Smooth muscle cell (in vitro differentiated cells): Measurements from ENCODE around the gene ARHGAP40. TPM values are rescaled to one million over a fixed set of nuclear protein-coding genes. Genes with fewer than 3 reads are reported as not detected.
A peak's percentile ranks its signal among the peaks of the same experiment; 100 is the strongest.

ENCODE experiments used
- DNase-seq: peaks from one replicate; lab custom pipeline; 2025; ENCODE audit not compliant: unreplicated experiment; lab: John Stamatoyannopoulos, UW
- H2AFZ ChIP-seq: fragments of 200-600 bp; sonication (generic); 2 replicates; pipeline ENCODE4 v1.6.0; 2016; ENCODE audit warnings: antibody characterized with exemption, low read depth, mild to moderate bottlenecking
- H3F3A ChIP-seq: fragments of 200-600 bp; sonication (generic); 2 replicates; pipeline ENCODE4 v1.6.0; 2017; ENCODE audit warnings: antibody characterized with exemption, low read depth
- H3K27ac ChIP-seq: fragments of 200-600 bp; sonication (generic); 2 replicates; pipeline ENCODE4 v1.5.1; 2016; ENCODE audit warnings: low read depth, mild to moderate bottlenecking
- H3K27me3 ChIP-seq: fragments of 200-600 bp; sonication (generic); 2 replicates; pipeline ENCODE4 v1.6.1; 2016; ENCODE audit warnings: low read depth, mild to moderate bottlenecking
- H3K36me3 ChIP-seq: fragments of 200-600 bp; sonication (generic); 2 replicates; pipeline ENCODE4 v1.5.1; 2016; ENCODE audit warnings: low read depth
- H3K4me1 ChIP-seq: fragments of 200-600 bp; sonication (generic); 2 replicates; pipeline ENCODE4 v1.5.1; 2016; ENCODE audit warnings: low read depth
- H3K4me2 ChIP-seq: fragments of 200-600 bp; sonication (generic); 2 replicates; pipeline ENCODE4 v1.6.0; 2016; ENCODE audit warnings: mild to moderate bottlenecking
- H3K4me3 ChIP-seq: fragments of 200-600 bp; sonication (generic); 2 replicates; pipeline ENCODE4 v1.5.1; 2016; ENCODE audit warnings: mild to moderate bottlenecking
- H3K79me2 ChIP-seq: fragments of 200-600 bp; sonication (generic); 2 replicates; pipeline ENCODE4 v1.6.0; 2016; ENCODE audit warnings: low read depth, mild to moderate bottlenecking
- H3K9ac ChIP-seq: fragments of 200-600 bp; sonication (generic); 2 replicates; pipeline ENCODE4 v1.6.0; 2016; ENCODE audit warnings: low read depth
- H3K9me3 ChIP-seq: fragments of 200-600 bp; sonication (generic); replicated peaks from 2 replicates; pipeline ENCODE4 v1.5.1; 2016; ENCODE audit warnings: low read depth
- H4K20me1 ChIP-seq: fragments of 200-600 bp; sonication (generic); 2 replicates; pipeline ENCODE4 v1.6.0; 2016; ENCODE audit warnings: low read depth
- CTCF ChIP-seq: fragments of 200-600 bp; sonication (generic); IDR thresholded peaks from 2 replicates; pipeline ENCODE4 v1.5.1; 2017; ENCODE audit warnings: borderline replicate concordance, mild to moderate bottlenecking, antibody characterized with exemption; ENCODE audit not compliant: insufficient read depth, poor library complexity, severe bottlenecking
- WGBS: methylation state at CpG from one replicate; pipeline ENCODE4 v1.1.7; 2016; ENCODE audit warnings: low lambda C conversion rate; 5-methylcytosine and 5-hydroxymethylcytosine counted together
- polyA plus RNA-seq: library from polyadenylated mRNA; unstranded; fragments of >200 nt; fragmentation: Nextera tagmentation; extraction: Ambion mirVana; gene quantifications from 2 replicates; pipeline ENCODE4 v1.2.1, GENCODE V29; 2016
- total RNA-seq: library from RNA; depleted of rRNA; stranded (reverse); fragments of >200 nt; gene quantifications from 2 replicates; pipeline ENCODE4 v1.2.3, GENCODE V29; 2014

Gene ARHGAP40
- total and polyA plus RNA-seq, 2 experiments from 2014 or later, result 0.22 TPM; not detected in 1

GRCh38 chr20:38610521-38610920, 8.9 kb downstream of the ARHGAP40 start:
- Histone ChIP-seq H3F3A (no peaks in the 10 kb centered on the region), H4K20me1 (no peaks in the 10 kb centered on the region), H3K79me2 (no peaks in the 10 kb centered on the region), H3K4me2 (peak overlapping the region; percentile 60), H3K27me3 (no peaks in the 10 kb centered on the region), H2AFZ (no peak overlapping the region), H3K9ac (no peak overlapping the region), H3K4me3 (no peak overlapping the region), H3K27ac (no peak overlapping the region), H3K36me3 (no peaks in the 10 kb centered on the region), H3K9me3 (no peaks in the 10 kb centered on the region), H3K4me1 (no peaks in the 10 kb centered on the region)
- DNase-seq, result no peak
- no peak for TF ChIP-seq CTCF
- WGBS, result 21% methylated on average over 5 of the region's 5 CpGs

GRCh38 chr20:38612751-38613515, 11.3 kb downstream of the ARHGAP40 start:
- Histone ChIP-seq H4K20me1 (no peaks in the 10 kb centered on the region), H3K27ac (no peak overlapping the region), H3K9ac (no peak overlapping the region), H3K36me3 (no peaks in the 10 kb centered on the region), H2AFZ (no peak overlapping the region), H3K4me1 (no peaks in the 10 kb centered on the region), H3F3A (no peaks in the 10 kb centered on the region), H3K79me2 (no peaks in the 10 kb centered on the region), H3K27me3 (no peaks in the 10 kb centered on the region), H3K4me3 (no peak overlapping the region), H3K4me2 (no peak overlapping the region), H3K9me3 (no peaks in the 10 kb centered on the region)
- TF ChIP-seq CTCF, result no peak
- 74% methylated on average over 5 of the region's 5 CpGs for WGBS
- DNase-seq, result no peak

- Histone ChIP-seq H3K27me3 (no peaks in the 10 kb centered on the region), H4K20me1 (no peaks in the 10 kb centered on the region), H3K9me3 (no peaks in the 10 kb centered on the region), H3K27ac (no peak overlapping the region), H3K9ac (no peak overlapping the region), H3K4me2 (no peak overlapping the region), H3K4me1 (no peaks in the 10 kb centered on the region), H3K4me3 (no peak overlapping the region), H3K79me2 (no peaks in the 10 kb centered on the region), H2AFZ (no peak overlapping the region), H3K36me3 (no peaks in the 10 kb centered on the region), H3F3A (no peaks in the 10 kb centered on the region)
- WGBS, result 97% methylated on average over 15 of the region's 15 CpGs
- TF ChIP-seq CTCF, result no peak
- no peak for DNase-seq
Measured at GRCh38 chr20:38615283-38615682, 13.7 kb downstream of the ARHGAP40 start.

- Histone ChIP-seq H3F3A (no peaks in the 10 kb centered on the region), H3K79me2 (no peaks in the 10 kb centered on the region), H3K9ac (no peak overlapping the region)
Measured at GRCh38 chr20:38616457-38616856, 14.8 kb downstream of the ARHGAP40 start.

More at GRCh38 chr20:38616457-38616856, 14.8 kb downstream of the ARHGAP40 start:
- H3K27ac ChIP-seq, result no peak overlapping the region
- H3K4me2 ChIP-seq, result no peak overlapping the region
- no peak for TF ChIP-seq CTCF
- H3K36me3 ChIP-seq, result no peaks in the 10 kb centered on the region
- H4K20me1 ChIP-seq, result no peaks in the 10 kb centered on the region
- H3K4me1 ChIP-seq, result peaks cover 5% of the 10 kb centered on the region
- WGBS, result 91% methylated on average over 4 of the region's 4 CpGs
- no peaks in the 10 kb centered on the region for H3K27me3 ChIP-seq
- no peak overlapping the region for H3K4me3 ChIP-seq
- DNase-seq, result no peak
- H3K9me3 ChIP-seq, result no peaks in the 10 kb centered on the region
- H2AFZ ChIP-seq, result no peak overlapping the region
